DMS 273 (cell line): ENCODE data around the gene LRFN5.
"Not testable (repeated sequence)": the region's sequence is repeated elsewhere in the genome, so short reads cannot be mapped to it uniquely, and the experiment has no call there.

Experiments used
- DNase-seq: peaks from one replicate; lab custom pipeline; 2025; ENCODE audit not compliant: unreplicated experiment; lab: John Stamatoyannopoulos, UW

The LRFN5 gene

GRCh38 chr14:41878321-41878720, 271.6 kb downstream of the LRFN5 start:
- DNase-seq, result no peak

- no peak for DNase-seq
Observed at GRCh38 chr14:41891624-41892023, 284.9 kb downstream of the LRFN5 start.

GRCh38 chr14:41899416-41899815, 292.7 kb downstream of the LRFN5 start:
- DNase-seq, result peak; percentile 93

GRCh38 chr14:41900644-41901043, 294.0 kb downstream of the LRFN5 start:
- no peak for DNase-seq

- no peak for DNase-seq
Observed at GRCh38 chr14:41901089-41901488, 294.4 kb downstream of the LRFN5 start.

GRCh38 chr14:41905394-41905964, 298.8 kb downstream of the LRFN5 start:
- no peak for DNase-seq

GRCh38 chr14:41911155-41911554, 304.5 kb downstream of the LRFN5 start:
- DNase-seq, result not testable (repeated sequence)

GRCh38 chr14:41913398-41913797, 306.7 kb downstream of the LRFN5 start:
- DNase-seq, result no peak

- no peak for DNase-seq
Observed at GRCh38 chr14:41915732-41916131, 309.1 kb downstream of the LRFN5 start.

- DNase-seq, result no peak
Observed at GRCh38 chr14:41916313-41916712, 309.6 kb downstream of the LRFN5 start.

- DNase-seq, result peak; percentile 71
Observed at GRCh38 chr14:41925409-41925808, 318.7 kb downstream of the LRFN5 start.

- DNase-seq, result no peak
Observed at GRCh38 chr14:41950428-41951151, 343.9 kb downstream of the LRFN5 start.
